Measurements from ENCODE around the gene TUBB6.

TUBB6 gene

GRCh38 chr18:12345491-12346239, 37.6 kb downstream of the TUBB6 start:
- DNase-seq: no peak

DNA sequence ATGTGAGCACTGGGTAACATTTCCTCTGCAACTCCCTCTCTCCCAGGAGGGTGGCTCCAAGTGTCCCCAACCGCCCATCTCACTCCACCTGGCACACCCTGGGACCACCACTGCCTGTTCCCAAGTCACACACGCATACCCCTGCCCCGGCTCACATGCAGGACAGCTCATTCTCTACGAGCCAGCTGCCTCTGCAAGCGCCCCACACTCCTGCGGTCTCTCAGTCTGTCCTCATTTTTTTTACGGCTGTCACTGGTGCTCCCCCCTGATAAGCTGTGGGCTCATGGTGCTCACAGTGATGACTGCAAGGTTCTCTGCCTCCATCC, 38.2 kb downstream of the TUBB6 start:
- no peak for DNase-seq

- DNase-seq: no peak
These were observed 39.9 kb downstream of the TUBB6 start for GRCh38 chr18:12347895-12348294.

DNA sequence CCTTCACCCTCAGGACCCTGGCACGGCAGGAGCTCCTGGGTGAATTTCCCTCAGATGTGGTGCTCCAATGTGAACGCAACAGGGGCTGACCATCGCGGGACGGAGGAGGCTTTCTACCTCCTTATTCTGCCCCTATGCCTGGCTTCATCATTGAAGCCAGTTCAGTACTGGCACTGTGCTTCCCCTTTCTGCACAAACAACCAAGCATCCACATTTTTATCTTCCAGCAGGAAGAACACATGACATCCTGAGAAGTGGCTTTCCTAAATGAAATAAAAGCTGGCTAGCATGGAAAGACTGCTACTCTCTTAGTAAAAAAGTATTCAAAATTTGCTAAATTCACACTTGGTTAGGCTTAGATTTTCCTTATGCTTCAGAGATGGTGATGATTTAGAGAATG, 44.1 kb downstream of the TUBB6 start:
- DNase-seq: no peak

- DNase-seq: no peak
These were observed 51.5 kb downstream of the TUBB6 start for GRCh38 chr18:12359515-12359927.

DNA sequence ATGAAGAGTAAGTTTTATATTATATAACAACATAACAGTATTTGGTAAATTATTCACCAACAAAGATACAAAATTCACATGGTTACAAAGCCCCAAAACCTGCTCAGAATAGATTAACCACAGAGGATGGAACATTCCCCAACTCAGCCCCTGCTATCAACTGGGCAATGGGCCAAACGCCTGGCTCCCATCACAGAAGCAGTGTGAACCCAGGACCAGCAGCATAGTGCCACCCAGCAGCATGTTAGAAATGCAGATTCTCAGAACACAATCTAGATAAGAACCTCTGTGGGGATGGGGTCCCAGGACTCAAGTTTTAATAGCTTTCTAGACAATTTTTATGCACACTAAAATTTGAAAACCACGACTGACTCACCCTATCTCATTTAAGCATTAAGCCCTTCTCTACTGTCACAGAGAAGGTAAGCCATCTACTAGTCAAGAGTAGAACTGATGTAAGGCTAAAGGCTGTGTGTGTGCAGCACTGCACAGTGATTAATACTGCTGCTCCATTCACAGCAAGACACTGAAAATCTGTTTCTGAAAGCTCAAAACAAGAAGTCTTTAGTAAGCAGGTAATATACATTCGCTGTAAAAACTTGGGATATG, 53.8 kb downstream of the TUBB6 start:
- DNase-seq: no peak

GRCh38 chr18:12362473-12363174, 54.6 kb downstream of the TUBB6 start:
- DNase-seq: no peak

- no peak for DNase-seq
These were observed 58.3 kb downstream of the TUBB6 start for GRCh38 chr18:12366379-12366778.

- no peak for DNase-seq
These were observed 58.7 kb downstream of the TUBB6 start for GRCh38 chr18:12366784-12367183.

DNA sequence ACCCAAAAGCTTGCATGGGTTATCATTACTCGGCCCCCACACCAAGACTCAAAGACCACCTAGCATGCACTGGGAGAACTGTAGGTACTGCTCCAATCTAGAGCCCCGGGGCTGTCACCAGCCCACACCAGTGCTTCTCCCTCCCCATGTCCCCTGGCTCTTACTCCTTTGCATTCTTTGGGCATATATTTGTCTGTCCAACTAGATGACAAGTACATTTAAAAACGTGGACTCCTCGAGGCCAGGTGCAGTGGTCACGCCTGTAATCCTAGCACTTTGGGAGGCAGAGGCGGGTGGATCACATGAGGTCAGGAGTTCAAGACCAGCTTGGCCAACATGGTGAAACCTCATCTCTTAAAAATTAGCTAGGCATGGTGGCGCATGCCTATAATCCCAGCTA, 61.2 kb downstream of the TUBB6 start:
- no peak for DNase-seq

GRCh38 chr18:12371590-12371989, 63.5 kb downstream of the TUBB6 start:
- DNase-seq: no peak

- no peak for DNase-seq
These were observed 64.4 kb downstream of the TUBB6 start for GRCh38 chr18:12372406-12372805.

DNA sequence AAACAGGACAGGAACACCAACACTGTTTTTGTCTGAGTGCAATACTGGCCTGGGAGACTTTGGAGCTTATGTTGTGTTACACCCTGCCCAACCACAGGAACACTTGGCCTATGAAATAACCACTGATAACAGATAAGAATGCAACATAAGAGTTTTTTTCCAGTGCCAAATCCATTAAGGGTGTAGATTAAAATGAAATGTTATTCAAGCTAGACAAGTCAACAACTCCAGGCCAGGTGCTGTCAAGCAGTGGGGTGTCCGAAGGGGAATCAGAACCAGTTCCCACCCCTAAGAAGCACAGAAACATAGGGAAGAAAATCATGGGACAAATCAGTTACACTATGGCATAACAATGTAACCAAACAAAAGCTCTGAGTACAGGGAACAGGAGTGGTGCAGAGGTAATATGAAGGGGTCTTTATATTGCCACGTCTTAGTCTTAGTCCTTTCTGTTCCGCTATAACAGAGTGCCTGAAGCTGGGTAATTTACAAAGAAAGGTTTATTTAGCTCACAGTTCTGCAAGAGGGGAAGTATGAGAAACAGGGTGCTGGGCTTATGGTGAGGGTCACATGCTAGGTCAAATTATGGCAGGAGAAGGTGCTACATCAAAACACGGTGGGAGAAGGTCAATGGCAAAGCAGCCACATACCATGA, 65.2 kb downstream of the TUBB6 start:
- DNase-seq: no peak

GRCh38 chr18:12373771-12374116, 65.7 kb downstream of the TUBB6 start:
- DNase-seq: no peak

GRCh38 chr18:12374401-12374800, 66.4 kb downstream of the TUBB6 start:
- DNase-seq: no peak

Measured in right forelimb (tissue), 1 donor.